GM18508 (cell line): ENCODE data around the gene PCK2.

Source experiments
- ATAC-seq: cut with Tn5 transposase; IDR thresholded peaks from one replicate; pipeline ENCODE4 v1.9.1; 2021; ENCODE audit warnings: moderate number of reproducible peaks; ENCODE audit not compliant: insufficient read depth, unreplicated experiment

Gene PCK2

DNA sequence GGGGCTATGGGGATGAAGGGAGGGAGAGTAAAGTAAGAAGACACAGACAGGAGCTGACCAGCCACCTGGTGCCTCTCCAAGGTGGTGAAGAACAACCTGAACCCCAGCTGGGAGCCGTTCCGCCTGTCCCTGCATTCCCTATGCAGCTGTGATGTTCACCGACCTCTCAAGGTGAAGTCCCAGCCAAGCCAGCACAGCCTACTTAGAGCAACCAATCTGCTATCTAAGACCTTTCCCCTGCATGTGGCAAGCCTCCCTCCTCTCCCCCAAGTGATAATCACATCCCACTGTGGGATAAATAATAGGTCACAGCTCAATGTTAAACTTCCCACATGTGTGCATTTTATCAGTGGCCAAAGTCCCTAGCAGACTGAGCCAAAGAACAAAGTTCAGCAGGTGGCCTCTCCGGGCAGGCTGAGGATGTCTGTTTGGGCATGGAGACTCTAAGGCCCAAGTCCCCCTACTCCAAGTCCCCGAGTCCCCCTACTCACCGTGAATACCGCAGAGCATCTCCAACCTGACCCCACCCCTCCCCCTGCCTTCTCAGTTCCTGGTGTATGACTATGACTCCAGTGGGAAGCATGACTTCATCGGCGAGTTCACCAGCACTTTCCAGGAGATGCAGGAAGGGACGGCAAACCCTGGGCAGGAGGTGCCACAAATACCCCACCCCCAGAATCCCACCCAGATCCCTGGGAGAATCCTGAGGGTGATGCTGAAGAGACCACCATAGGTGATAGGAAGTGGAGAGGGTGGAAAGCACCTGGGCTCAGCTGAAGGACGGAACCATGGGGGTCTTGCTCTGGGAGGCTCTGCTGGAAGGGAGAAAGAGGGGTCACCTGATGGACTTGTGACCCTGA is 19.3 kb upstream of the PCK2 start:
- ATAC-seq = no peak

DNA sequence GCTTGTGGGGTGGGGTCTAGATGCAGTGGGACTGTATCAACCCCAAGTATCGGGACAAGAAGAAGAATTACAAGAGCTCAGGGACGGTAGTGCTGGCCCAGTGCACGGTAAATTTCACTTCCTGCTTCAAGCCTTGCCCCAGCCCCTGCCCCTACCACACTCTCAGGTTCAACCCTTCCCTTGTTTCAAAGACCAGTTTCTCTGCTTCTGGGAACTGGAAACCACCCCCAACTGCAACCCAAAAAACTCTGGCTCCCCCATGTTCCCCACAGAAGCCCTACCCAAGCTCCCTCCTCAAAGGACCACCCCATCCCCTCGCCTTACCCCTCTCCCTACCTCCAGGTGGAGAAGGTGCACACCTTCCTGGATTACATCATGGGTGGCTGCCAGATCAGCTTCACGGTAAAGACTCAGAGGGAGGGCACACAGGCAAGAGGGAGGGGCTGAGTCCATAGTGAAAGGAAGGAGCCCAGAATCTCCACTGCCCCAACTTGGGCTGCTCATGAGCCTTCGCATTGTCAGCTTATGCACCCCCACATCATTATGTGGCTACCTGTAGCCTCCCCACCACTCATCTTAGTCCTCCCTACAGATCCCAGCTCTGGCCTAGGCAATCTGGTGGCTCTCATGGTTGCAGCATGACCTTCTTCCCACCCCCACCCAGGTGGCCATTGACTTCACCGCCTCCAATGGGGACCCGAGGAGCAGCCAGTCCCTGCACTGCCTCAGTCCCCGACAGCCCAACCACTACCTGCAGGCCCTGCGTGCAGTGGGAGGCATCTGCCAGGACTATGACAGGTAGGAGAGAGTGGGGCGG is 18.4 kb upstream of the PCK2 start:
- ATAC-seq = no peak

DNA sequence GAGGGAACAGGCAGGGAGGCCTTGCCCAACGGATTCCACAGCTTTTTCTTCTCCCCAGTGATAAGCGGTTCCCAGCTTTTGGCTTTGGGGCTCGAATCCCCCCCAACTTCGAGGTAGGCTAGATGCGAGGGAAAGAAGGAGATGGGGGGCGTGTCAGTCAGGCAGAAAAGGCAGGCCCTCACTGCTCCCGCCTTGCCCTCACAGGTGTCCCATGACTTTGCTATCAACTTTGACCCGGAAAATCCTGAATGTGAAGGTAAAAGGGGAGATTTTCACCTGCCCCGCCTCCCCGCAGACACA is 17.9 kb upstream of the PCK2 start:
- ATAC-seq = no peak

DNA sequence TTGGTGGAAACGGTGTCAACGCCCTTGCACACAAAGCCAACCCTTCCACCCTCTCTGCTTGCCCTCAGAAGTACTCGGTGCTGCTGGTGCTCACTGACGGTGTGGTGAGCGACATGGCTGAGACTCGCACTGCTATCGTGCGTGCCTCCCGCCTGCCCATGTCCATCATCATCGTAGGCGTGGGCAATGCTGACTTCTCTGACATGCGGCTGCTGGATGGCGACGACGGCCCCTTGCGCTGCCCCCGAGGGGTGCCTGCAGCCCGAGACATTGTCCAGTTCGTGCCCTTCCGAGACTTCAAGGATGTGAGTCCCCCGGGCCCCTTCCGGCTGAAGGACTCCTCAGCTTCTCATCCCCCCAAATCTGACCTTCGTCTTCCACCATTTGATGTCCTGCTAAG is 17.0 kb upstream of the PCK2 start:
- ATAC-seq = no peak

DNA sequence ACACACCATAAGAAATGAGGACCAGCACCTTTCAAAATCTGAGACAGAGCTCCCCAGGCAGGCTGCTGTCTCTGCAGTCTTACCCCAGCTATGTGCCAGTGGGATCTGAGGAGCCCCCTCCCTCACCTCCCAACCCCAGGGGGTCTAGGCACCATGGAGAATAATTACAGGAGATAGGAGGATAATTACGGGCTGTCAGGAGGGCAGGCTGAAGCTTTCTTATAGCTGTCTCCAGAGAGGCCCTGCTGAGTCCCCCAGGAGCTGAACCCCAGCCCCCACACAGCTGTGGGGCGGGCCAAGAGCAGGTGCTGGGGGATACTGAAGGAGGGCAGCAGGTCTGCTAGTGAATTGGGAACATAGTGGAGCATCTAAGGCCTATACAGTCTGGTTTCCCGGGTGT is 16.0 kb upstream of the PCK2 start:
- ATAC-seq = no peak

DNA sequence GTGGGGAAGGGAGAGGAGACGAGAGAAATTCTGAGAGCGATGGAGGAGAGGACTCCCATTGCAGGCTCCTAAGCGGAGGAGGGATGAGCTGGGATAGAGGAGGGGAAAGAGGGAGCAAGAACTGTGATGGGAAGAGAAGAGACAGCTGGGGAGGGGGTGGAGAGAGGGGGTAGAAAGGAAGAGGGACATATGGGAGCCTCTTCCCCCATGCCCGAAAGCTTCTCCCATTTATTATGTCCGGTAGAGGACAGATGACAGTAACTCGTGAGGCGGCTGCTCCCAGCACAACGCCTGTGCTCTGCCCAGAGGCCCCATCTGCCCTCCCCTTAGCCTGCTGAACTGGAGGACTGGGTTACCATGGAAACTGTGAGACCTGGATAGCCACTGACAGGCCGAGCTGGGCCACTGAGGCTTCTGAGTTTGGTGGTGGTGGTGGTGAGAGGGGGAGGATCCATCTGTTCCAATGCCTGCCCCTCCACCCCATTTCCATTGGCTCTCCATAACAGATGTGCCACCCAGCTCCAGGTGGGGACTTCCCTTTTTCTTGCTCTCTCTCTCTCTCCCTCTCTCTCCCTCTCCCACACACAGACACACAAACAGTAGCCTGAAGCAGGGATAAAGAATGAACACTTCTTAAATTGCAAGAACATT is 14.5 kb upstream of the PCK2 start:
- ATAC-seq = no peak

DNA sequence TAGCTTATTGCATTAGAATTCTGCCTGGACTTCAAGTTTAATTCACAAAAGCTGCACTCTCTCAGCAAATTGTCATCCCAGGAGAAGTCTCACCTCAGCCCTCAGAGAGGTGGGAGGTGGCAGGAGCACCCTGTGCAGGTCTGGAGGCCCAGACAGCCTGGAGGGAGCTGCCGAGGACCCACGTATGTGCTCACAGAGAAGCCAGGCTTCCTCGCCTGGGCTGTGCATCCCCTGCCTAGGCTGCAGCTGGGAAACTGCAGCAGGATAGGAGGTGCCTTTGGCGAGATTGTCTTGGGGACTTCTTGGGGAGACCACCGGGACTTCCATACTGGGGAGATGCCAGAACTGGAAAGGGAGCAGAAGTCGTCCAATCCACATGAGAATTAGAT is 14.0 kb upstream of the PCK2 start:
- ATAC-seq = no peak

DNA sequence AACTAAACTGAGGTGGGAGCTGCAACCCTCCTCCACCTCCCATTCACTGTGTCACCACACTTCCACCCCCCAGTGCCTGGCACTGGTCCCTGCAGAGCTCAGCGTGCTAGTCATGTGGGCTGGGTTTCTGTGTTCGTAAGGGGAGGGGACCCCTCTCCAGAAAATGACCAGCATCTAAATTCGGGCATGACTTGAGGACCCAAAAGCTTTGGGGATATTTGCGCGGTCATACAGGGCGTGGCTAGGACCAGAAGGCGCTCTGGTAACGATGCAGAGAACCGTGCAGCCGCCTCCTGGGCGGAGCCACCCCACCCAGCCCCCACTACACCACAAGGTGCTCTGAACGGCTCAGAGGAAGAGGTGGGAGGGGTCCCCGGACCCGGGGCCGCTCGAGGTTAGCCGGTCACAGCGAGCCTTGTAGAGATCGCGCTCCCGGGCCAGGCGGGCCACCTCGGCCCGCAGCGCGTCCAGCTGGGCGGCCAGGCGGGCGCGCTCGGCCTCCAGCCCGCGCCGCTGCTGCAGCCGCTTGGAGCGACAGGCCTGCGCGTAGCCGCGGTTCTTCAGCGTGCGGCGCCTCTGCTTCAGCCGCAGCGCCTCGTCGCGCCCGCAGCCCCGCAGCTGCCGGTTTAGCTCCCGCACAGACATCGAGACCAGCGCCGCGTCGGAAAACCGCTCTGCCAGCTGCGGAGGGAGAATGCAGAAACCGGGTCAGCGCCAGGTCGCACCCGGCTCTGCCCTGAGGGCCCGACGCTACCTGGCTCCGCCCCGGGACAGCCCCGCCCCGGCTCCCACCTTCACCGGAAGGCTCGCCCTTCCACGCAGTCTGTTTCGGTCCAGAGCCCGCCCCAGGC is 13.0 kb upstream of the PCK2 start:
- no peak for ATAC-seq

DNA sequence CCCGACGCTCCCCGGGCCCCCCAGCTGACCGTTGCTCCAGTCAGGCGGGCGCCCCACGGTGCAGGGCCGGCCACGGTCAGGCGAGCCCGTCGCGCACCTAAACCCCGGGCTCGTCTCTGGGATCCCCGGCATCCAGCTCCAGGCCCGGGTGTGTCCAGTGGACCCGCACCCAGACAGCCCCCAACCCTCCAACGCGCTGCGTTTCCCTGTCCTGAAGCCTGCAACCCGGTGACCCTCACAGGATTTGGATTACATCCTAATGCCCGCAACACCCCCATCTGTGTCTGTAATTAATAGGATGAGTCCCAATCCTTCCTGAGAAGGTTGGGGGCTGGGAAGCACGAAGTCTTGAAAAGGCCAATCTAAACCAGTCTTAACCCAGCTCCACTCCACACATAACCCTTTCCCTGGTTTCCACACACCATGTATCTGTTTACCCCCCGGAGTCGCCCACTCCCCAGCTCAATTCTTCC is 12.3 kb upstream of the PCK2 start:
- no peak for ATAC-seq

DNA sequence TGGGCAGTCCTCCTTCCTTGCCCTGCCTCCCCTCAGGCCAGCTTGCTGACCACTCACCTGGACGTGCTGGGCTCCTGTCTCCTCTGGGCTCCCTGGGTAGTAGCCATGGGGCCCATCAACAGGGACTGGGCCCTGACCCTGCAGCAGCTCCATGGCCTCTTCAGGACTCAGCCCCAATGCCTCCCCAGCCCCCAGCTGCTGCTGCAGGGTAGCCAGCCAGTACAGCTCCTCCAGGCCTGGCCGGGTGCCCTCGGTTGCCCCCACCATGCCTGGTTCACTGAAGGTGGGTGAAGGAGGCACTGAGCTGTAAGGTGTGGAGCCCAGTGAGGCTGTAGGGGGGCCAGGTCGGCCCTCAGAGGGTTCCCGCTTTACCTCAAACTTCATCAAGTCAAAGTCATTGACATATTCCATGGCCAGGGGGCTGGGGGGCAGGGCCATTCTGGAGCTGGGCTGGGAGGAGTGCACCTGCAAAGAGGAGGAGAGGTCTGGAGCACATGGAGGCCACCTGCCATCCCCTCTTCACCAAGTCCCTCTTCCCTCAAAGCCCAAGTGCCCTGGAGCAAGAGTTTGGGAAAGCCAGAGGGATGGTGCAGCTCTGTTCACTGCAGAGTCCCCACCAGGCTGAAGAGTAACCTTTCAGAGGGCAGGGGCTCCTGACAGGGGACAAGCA is 11.6 kb upstream of the PCK2 start:
- no peak for ATAC-seq

DNA sequence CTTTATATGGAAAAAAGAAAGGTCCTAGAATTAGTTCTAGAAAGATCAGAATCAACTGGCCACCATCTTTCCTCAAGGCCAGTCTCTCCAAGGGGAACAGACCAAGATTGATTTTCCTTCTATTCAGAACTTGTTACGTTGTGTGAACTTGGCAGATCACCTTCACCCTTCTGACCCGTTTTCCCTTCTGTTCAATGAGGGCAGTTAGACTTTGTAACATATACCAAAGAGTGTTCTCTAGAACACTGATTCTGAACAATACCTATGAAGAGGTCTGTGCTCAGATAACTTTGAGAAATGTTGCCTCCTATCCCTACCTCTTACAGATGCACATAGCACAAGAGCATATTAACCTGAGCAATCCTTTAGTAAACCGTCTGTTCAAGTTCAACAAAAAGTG is 10.6 kb upstream of the PCK2 start:
- no peak for ATAC-seq

DNA sequence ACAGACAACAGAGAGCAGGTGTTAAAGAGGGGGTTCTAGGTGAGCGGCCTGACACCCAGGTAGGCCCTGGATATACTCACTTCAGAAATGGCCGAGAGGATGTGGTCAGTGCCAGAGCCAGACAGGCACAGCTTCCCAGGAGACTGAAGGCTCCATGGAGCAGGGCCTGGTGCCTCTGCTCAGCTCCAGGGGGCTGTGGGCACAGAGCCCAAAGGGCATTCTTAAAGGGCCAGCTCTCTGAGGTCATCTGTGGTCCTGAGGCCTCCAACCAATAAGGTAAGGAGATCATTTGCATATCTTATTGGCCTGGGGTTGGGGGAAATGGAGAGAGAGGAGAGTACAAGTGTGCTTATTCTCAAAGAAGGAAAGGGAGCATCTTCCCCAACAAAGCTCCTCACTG is 9.7 kb upstream of the PCK2 start:
- ATAC-seq = no peak

DNA sequence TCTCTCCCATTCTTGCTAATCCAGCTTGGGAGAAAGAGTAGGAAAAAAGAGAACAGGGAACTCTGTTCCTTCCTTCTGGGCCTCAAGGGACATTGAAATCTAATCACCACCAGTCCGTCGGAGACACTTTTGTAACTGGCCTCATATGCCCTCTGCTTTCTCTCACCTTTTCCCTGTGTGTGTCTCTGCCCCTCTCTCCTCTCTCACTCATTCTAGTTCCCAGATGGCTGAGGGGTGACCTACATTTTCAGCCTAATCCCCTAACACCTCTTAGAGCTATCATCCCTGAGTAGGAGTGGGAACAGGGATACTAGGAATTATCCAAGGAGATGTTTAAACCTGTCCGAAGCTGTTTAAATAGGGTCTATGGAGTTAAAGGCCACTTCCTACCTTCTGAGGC is 8.9 kb upstream of the PCK2 start:
- no peak for ATAC-seq

DNA sequence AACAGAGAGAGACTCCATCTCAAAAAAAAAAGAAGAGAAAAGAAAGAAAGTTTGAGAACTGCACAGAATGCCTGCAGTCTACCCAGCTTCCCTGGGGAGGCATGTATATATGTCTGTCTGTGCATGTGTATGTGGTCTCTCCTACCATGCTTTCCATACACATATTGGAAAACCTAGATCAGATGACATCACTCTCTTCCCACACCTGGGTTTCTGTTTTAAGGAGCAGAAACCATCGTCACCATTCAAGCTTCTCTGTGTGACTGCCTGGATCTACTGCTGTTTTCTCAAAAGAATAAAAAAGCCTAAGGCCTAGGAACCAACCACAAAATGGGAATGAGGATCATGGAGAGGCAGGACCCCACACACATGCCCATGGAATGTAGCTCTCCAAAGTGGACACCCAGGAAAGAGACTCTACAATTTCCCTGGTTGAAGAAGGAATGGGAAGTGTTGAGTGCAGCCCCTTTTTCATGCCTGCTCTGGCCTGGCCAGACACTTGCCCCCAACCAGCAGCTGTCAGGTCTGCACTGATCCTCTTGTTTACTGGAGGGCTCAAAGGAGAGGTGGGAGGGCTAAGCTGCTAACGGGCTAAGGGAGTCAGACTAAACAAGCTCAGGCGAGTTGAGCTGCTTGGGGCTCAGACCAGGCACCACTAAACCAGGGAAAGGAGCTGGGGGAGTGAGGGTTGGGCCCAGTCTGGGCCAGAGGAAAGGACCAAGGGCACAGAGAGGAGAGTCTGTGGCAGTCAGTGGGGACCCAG is 7.7 kb upstream of the PCK2 start:
- no peak for ATAC-seq

DNA sequence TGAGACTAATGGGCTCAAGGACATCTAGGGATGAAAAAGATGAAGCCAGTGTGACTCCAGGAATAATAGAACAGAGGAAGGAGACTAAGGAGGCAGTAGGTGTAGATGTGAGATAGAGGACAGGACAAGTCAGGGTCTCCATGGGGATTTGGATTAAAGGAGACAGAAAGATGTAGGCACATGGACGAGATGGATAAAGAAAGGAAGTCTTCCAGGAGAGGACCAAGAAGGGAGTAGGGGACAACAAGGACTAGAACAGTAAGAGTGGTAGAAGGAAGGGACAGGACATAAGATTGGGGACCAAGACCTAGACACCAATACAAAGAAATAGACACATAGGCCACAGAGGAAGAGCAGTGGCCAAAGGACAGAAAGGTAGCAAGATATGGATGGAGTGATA is 7.1 kb upstream of the PCK2 start:
- ATAC-seq = no peak

DNA sequence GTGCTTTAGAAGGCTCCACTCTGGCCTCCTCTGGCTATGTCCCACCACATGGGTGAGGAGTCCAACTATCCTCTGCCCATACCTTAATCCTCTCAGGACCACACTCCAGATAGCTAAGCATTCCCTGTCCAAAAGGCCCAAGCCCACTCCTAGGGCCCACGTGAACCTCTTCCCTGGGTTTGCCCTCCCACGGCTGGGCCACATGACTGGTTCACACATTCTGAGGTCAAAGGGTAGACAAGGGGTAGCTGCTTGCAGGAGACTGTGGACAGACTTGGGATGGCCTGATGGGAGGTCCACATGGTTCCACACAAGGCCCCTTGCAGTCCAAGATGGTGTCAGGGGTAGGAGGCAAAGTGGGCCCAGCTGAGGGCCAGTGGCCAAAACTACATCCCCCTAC is 6.0 kb upstream of the PCK2 start:
- no peak for ATAC-seq

DNA sequence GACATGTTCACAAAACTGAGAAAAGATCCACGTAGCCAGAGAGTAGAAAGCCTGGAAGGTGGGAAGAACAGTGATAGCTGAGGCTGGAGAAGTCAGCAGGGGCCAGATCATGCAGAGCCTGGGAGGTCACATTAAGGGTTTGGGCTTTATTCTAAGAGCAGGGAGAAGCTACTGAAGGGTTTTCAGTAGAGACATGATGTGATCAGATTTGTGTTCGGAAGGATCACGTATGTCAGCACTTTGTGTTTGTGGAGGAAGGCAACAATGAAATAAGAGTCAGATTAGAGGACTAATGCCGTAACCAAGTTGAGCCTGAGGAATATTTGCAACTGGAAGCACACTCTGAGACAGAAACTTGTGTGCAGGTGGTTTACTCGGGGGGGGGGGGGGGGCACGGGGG is 4.2 kb upstream of the PCK2 start:
- no peak for ATAC-seq

DNA sequence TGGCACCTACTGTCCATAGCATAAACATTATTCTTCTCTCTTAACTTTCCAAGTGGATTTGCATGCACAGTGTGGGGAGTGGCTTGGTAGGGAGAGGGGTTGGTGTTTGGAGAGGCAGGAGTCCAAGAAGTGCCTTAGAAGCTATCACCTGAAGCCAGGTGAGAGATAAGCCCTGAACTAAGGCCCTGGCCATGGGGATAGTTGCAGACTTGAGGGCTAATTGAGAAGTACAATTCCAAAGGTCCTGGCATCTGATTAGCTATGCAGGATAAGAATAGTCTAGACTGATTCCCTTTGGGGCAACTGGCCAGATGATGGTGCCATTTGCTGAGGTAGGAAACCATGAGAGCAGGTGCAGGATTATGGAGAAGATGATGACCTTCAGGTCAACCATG is 2.0 kb upstream of the PCK2 start:
- ATAC-seq = no peak

DNA sequence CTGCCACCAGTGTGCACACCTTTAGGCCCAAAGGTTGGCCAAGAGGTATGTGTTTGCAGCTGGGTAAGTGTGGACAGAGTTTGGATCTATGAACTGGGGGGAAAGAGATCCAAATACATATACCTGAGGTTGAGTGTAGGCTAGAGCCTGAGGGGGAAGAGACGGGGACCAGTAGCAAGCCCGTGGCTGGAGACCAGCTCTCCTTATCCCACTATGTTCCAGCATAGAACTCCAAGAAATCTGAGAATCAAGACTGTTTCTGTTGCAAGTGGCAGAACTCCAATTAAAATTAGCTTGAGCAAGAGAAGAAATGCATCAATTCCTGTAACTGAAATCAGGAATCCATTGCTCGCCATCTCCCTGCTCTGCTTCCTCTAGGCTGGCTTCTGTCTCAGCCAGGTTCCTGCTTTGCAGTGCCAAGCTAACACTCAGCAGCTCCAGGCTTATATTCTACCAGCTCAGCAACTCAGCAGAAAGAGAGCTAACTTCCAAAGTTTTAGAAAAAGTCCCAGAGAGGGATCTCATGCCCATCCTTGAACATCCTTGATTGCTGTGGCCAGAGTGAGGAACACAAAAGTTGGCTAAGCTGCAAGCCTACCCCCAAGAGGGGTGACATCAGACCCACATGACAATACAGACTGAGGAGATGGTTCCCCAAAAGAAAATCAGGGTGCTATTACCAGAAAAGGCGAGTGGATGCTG is 1.5 kb upstream of the PCK2 start:
- no peak for ATAC-seq
